ENCODE results near the gene TNFRSF12A. TPM values are rescaled to one million over a fixed set of nuclear protein-coding genes. Genes with fewer than 3 reads are reported as not detected.

TNFRSF12A gene
- total RNA-seq, 1 donor from 2014 or later = 12.3 TPM

DNA sequence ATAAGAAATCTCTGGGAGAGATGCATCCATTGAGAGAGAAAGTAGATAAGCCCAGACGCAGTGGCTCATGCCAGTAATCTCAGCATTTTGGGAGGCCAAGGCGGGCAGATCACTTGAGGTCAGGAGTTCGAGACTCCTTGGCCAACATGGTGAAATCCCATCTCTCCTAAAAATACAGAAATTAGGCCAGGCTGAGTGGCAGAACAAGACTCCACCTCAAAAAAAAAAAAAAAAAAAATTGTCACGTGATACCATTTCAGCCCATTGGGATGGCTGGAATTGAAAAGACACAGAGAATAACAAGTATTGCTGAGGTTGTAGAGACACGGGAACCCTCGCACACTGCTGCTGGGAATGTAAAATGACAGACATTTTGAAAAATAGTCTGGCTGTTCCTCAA is 42.4 kb downstream of the TNFRSF12A start:
- Histone ChIP-seq H3K4me1 (peaks cover 34% of the 10 kb centered on the region), H3K36me3 (no peaks in the 10 kb centered on the region), H3K27ac (no peak overlapping the region), H3K9me3 (no peaks in the 10 kb centered on the region), H3K4me3 (no peak overlapping the region), H3K27me3 (no peaks in the 10 kb centered on the region)
- DNase-seq (ENCODE audit: extremely low spot score in 2 of 2) = no peak
- TF ChIP-seq, protein P1, sequence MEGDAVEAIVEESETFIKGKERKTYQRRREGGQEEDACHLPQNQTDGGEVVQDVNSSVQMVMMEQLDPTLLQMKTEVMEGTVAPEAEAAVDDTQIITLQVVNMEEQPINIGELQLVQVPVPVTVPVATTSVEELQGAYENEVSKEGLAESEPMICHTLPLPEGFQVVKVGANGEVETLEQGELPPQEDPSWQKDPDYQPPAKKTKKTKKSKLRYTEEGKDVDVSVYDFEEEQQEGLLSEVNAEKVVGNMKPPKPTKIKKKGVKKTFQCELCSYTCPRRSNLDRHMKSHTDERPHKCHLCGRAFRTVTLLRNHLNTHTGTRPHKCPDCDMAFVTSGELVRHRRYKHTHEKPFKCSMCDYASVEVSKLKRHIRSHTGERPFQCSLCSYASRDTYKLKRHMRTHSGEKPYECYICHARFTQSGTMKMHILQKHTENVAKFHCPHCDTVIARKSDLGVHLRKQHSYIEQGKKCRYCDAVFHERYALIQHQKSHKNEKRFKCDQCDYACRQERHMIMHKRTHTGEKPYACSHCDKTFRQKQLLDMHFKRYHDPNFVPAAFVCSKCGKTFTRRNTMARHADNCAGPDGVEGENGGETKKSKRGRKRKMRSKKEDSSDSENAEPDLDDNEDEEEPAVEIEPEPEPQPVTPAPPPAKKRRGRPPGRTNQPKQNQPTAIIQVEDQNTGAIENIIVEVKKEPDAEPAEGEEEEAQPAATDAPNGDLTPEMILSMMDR (IDR thresholded peaks at IDR 0.05) = no peak
- no peak for TF ChIP-seq POLR2A (IDR thresholded peaks at IDR 0.05)
- TF ChIP-seq POLR2AphosphoS5 (IDR thresholded peaks at IDR 0.05; ENCODE audit: insufficient read depth in 1 of 2, low read depth in 1 of 2) = no peak
- intact Hi-C loops (cut with DNase I) = no loop called here

DNA sequence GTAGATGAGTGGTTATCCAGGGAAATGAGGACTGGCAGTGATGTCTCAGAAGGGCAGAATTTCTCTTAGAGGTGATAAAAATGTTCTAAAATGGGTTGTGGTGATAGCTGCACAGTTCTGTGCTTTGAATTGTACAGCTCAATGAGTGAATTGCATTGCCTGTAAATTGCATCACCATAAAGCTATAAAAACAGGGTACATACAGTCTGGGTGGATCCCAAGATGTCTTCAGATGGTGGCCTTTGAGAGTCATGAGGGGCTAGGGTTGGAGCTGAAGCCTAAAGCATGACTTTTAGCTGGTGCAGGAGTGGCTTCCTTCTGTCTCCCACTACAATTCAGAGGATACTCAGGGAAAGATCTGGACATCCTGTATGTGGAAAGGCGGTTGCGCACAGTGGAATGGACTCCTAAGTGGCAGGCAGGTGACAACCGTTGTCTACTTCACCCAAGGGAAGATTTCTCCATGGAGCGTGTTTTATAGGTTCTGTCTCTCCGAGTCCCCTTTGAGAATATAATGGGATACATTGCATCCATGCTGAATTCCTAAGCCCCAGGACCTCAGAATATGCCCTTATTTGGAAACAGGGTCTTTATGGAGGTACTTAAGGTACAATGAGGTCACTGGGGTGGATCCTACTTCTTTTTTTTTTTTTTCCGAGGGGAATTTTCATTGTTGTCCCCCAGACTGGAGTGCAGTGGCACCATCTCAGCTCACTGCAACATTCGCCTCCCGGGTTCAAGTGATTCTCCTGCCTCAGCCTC is 43.6 kb downstream of the TNFRSF12A start:
- Histone ChIP-seq H3K27me3 (no peaks in the 10 kb centered on the region), H3K4me3 (no peak overlapping the region), H3K9me3 (no peaks in the 10 kb centered on the region), H3K4me1 (peaks cover 23% of the 10 kb centered on the region), H3K36me3 (no peaks in the 10 kb centered on the region), H3K27ac (no peak overlapping the region)
- no peak for TF ChIP-seq POLR2AphosphoS5 (IDR thresholded peaks at IDR 0.05; ENCODE audit: insufficient read depth in 1 of 2, low read depth in 1 of 2)
- no peak for DNase-seq (ENCODE audit: extremely low spot score in 2 of 2)
- intact Hi-C loops (cut with DNase I) = no loop called here

DNA sequence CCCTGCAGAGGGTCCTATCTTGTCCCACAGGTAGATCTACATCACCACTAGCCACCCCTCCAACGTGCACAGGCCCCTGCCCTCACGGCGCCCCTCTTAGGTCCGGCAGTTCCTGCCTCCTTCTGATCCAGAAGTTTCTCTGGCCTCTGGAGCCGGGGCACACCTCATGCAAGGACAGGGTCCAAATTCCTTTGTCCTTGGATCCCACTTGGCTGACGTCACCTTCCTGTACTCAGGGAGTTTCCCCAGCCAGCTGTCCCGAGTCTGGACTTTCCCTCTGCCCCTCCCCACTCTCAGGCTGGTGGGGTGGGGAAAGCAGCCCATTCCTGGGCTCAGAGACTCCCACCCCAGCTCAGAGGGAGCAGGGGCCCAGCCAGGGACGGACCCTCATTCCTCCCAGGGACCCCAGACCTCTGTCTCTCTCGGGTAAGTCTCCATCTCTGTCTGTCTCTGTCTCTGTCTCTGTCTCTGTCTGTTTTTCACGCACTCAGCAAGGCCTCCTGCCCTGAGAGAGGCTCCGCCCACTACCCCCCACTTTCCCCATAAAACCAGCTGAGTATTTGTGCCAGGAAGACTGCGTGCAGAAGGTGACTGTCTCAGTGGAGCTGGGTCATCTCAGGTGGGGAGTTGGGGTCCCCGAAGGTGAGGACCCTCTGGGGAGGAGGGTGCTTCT is 45.0 kb downstream of the TNFRSF12A start, which contains the start of gene IL32:
TSS of gene IL32 (plus strand) at position 572 of the 673 bp plus-strand sequence. CDS start 172 bp downstream, outside the sequence.
- no peaks in the 10 kb centered on the region for H3K27me3 ChIP-seq
- H3K4me3 ChIP-seq = peak within 1 kb of the TSS; percentile 31 to 32
- TF ChIP-seq, protein P1 (IDR thresholded peaks at IDR 0.05) = no peak
- peak in 1 of 2 donors; percentile 24 for TF ChIP-seq POLR2AphosphoS5 (IDR thresholded peaks at IDR 0.05; ENCODE audit: insufficient read depth in 1 of 2, low read depth in 1 of 2)
- peak within 1 kb of the TSS; percentile 49 for H3K27ac ChIP-seq
- no peaks in the 10 kb centered on the region for H3K9me3 ChIP-seq
- DNase-seq (ENCODE audit: extremely low spot score in 2 of 2) = no peak
- intact Hi-C loops (cut with DNase I) = no loop called here
- H3K4me1 ChIP-seq = peaks cover 14% of the 10 kb centered on the region
- H3K36me3 ChIP-seq = no peaks in the 10 kb centered on the region

DNA sequence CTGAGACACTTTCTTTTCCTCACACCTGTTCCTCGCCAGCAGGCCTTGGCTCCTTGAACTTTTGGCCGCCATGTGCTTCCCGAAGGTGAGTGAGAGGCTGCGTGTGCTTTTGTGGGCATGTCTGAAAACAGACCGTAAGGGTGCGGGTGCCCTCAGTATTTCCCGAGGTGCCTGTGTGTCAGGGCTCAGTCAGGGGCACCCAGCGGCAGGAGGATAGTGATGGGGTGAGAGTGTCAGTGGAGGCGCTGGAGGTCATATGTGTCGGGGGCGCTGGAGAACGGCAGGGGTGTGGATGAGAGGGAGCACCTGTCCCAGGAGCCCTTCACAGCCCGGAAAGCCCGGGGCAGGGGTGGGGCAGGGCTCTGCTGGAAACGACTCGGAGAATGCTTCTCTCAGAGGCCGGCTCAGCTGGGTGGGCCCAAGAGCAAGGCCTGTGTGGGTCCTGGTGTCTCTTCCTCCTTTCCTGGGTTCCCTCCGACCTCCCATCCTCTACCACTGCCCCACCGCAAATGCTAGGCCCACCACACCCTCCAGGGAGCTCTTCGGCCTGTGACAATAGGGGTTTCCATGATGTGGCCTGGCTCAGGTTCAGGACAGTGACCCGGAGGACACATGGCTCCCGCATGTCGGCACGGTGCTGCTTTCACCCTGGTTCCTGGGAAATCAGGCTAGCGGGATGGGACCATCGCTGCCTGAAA is 45.7 kb downstream of the TNFRSF12A start:
- Histone ChIP-seq H3K9me3 (no peaks in the 10 kb centered on the region), H3K4me3 (peak overlapping the region; percentile 31 to 32), H3K36me3 (no peaks in the 10 kb centered on the region), H3K27ac (peak overlapping the region; percentile 49), H3K27me3 (no peaks in the 10 kb centered on the region), H3K4me1 (peaks cover 14% of the 10 kb centered on the region)
- intact Hi-C loops (cut with DNase I) = no loop called here
- DNase-seq (ENCODE audit: extremely low spot score in 2 of 2) = no peak
- no peak for TF ChIP-seq POLR2A (IDR thresholded peaks at IDR 0.05)
- TF ChIP-seq, protein P1 (IDR thresholded peaks at IDR 0.05) = no peak
- no peak for TF ChIP-seq POLR2AphosphoS5 (IDR thresholded peaks at IDR 0.05; ENCODE audit: insufficient read depth in 1 of 2, low read depth in 1 of 2)

DNA sequence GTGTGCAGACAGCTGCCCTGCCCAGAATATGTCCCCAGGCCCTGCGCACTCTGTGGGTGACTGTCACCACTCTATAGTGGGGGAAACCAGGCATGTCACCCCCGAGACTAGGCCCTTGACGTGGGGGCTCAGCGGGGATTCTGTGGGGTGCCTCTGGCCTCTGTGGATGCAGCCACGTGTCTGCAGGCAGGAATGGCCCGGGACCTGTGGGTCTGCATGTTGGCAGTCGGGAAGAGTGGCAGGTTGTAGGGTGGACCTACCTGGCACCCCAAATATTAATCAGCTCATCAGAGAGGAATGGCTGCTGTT is 46.2 kb downstream of the TNFRSF12A start:
- peak overlapping the region; percentile 31 to 32 for H3K4me3 ChIP-seq
- intact Hi-C loops (cut with DNase I) = no loop called here

More for the DNA sequence above, 46.2 kb downstream of the TNFRSF12A start:
- DNase-seq (ENCODE audit: extremely low spot score in 2 of 2) = no peak
- Histone ChIP-seq H3K36me3 (no peaks in the 10 kb centered on the region), H3K27me3 (no peaks in the 10 kb centered on the region), H3K9me3 (no peaks in the 10 kb centered on the region), H3K27ac (peak overlapping the region; percentile 49), H3K4me1 (peaks cover 14% of the 10 kb centered on the region)
- TF ChIP-seq POLR2AphosphoS5 (IDR thresholded peaks at IDR 0.05; ENCODE audit: insufficient read depth in 1 of 2, low read depth in 1 of 2) = no peak
- no peak for TF ChIP-seq POLR2A (IDR thresholded peaks at IDR 0.05)
- TF ChIP-seq, protein P1 (IDR thresholded peaks at IDR 0.05) = no peak

Measured in vagina (tissue), 2 donors.